GM06990 (cell line): Measurements from ENCODE around the gene SLCO4A1.

Experiments used
- DNase-seq: peaks from one replicate; pipeline ENCODE4 v3.0.0-alpha.2; 2011; ENCODE audit not compliant: insufficient read length; ENCODE audit errors: extremely low read depth
- H3K27me3 ChIP-seq: replicated peaks from 2 replicates; pipeline ENCODE4 v1.6.0; 2011; ENCODE audit warnings: low read length; ENCODE audit not compliant: control insufficient read depth, insufficient read depth
- H3K36me3 ChIP-seq: 2 replicates; pipeline ENCODE4 v1.5.1; 2011; ENCODE audit warnings: low read length; ENCODE audit not compliant: control insufficient read depth, insufficient read depth
- H3K4me3 ChIP-seq: replicated peaks from 2 replicates; pipeline ENCODE4 v1.5.1; 2011; ENCODE audit warnings: low read depth, mild to moderate bottlenecking, control low read depth, low read length
- TF ChIP-seq, protein P1 (sequence below): IDR thresholded peaks from 2 replicates; pipeline ENCODE4 v1.5.1; 2011; ENCODE audit warnings: low read length, control low read depth, mild to moderate bottlenecking, inconsistent platforms; ENCODE audit not compliant: insufficient read depth, poor library complexity, severe bottlenecking

Gene SLCO4A1

GRCh38 chr20:62694868-62695267 is 52.6 kb downstream of the SLCO4A1 start:
- Histone ChIP-seq H3K4me3 (no peak overlapping the region), H3K36me3 (no peaks in the 10 kb centered on the region), H3K27me3 (peaks cover 5% of the 10 kb centered on the region)
- TF ChIP-seq, protein P1, sequence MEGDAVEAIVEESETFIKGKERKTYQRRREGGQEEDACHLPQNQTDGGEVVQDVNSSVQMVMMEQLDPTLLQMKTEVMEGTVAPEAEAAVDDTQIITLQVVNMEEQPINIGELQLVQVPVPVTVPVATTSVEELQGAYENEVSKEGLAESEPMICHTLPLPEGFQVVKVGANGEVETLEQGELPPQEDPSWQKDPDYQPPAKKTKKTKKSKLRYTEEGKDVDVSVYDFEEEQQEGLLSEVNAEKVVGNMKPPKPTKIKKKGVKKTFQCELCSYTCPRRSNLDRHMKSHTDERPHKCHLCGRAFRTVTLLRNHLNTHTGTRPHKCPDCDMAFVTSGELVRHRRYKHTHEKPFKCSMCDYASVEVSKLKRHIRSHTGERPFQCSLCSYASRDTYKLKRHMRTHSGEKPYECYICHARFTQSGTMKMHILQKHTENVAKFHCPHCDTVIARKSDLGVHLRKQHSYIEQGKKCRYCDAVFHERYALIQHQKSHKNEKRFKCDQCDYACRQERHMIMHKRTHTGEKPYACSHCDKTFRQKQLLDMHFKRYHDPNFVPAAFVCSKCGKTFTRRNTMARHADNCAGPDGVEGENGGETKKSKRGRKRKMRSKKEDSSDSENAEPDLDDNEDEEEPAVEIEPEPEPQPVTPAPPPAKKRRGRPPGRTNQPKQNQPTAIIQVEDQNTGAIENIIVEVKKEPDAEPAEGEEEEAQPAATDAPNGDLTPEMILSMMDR: no peak
- DNase-seq: no peak

DNA sequence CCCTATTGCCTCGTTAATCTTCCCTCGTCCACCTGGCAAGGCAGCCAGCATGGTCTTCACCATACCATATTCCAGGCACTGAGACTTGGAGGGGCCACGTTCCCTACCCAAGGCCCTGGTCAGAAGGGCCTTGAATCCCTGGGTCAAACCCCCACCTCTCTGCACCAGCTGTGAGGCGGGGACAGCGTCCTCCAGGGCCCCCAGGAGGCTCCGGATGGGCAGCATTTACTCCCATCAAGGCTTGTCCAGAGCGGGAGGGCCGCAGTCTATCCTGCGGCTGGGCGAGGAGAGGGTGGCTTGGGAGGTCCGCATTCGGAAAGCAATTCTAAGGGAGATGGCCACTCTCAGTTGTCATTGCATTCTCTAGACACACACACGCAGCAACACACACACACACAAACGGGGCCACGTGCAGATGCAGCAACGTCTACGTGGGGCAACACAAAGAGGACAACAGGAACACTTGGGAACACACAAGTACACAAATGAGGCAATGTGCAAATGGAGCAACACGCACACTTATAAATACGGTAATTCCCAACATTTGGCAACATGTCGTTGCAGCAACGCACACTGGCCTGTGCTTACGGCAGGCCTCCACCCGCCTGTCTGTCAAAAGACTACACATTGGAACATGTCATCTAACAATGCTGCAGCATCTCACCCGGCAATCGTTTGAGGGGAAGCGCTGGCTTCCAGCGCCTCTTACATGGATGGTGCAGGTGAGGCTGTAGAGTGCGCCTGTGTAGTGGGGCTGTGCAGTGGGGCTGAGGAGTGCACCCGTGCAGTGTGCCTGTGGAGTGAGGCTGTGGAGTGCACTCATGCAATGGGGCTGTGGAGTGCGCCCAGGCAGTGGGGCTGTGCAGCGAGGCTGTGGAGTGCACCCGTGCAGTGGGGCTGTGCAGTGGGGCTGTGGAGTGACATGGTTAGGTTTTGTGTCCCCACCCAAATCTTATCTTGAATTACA is 53.4 kb downstream of the SLCO4A1 start:
- Histone ChIP-seq H3K4me3 (no peak overlapping the region), H3K27me3 (peaks cover 5% of the 10 kb centered on the region), H3K36me3 (no peaks in the 10 kb centered on the region)
- DNase-seq: no peak
- TF ChIP-seq, protein P1: no peak

DNA sequence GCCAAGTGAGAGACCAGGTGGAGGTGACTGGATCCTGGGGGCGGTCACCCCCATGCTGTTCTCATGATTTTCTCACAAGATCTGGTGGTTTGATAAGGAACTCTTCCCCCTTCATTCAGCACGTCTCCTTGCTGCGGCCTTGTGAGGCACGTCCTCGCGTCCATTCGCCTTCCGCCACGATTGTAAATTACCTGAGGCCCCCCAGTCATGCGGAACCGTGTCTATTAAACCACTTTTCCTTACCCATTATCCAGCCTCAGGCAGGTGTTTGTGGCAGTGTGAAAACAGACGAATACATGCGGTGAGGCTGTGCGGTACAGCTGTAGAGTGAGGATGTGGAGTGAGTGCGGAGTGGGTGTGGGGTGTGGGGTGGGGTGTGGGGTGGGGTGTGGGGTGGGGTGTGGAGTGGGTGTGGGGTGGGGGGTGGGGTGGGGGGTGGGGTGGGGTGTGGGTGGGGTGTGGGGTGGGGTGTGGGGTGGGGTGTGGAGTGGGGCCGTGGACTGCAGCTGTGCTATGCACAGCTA is 54.2 kb downstream of the SLCO4A1 start:
- TF ChIP-seq, protein P1: no peak
- H3K36me3 ChIP-seq: no peaks in the 10 kb centered on the region
- peaks cover 5% of the 10 kb centered on the region for H3K27me3 ChIP-seq
- H3K4me3 ChIP-seq: no peak overlapping the region
- no peak for DNase-seq

GRCh38 chr20:62696989-62697388 is 54.7 kb downstream of the SLCO4A1 start:
- H3K36me3 ChIP-seq: no peaks in the 10 kb centered on the region
- DNase-seq: no peak
- TF ChIP-seq, protein P1: no peak
- no peak overlapping the region for H3K4me3 ChIP-seq
- peaks cover 5% of the 10 kb centered on the region for H3K27me3 ChIP-seq

GRCh38 chr20:62697468-62697912 is 55.2 kb downstream of the SLCO4A1 start:
- Histone ChIP-seq H3K4me3 (no peak overlapping the region), H3K27me3 (peaks cover 5% of the 10 kb centered on the region), H3K36me3 (no peaks in the 10 kb centered on the region)
- no peak for DNase-seq
- TF ChIP-seq, protein P1: no peak
